ENCODE measurements around the gene SNRPB2.
A peak's percentile ranks its signal among the peaks of the same experiment; 100 is the strongest.

SNRPB2 gene

GRCh38 chr20:16732506-16733152, 2.8 kb downstream of the SNRPB2 start:
- no peak for DNase-seq (ENCODE audit: low read depth)

- DNase-seq (ENCODE audit: low read depth), result no peak
These were observed 10.7 kb downstream of the SNRPB2 start for GRCh38 chr20:16740365-16741072.

- no peak for DNase-seq (ENCODE audit: low read depth)
These were observed 14.5 kb downstream of the SNRPB2 start for GRCh38 chr20:16744178-16744807.

- DNase-seq (ENCODE audit: low read depth), result no peak
These were observed 15.4 kb downstream of the SNRPB2 start for GRCh38 chr20:16745204-16745603.

- DNase-seq (ENCODE audit: low read depth), result no peak
These were observed 17.5 kb downstream of the SNRPB2 start for GRCh38 chr20:16747291-16747811.

- no peak for DNase-seq (ENCODE audit: low read depth)
These were observed 18.6 kb downstream of the SNRPB2 start, which contains the start of gene OTOR for GRCh38 chr20:16748308-16748900. Gene OTOR (plus strand): TSS chr20:16748358. CDS start chr20:16748402, 44 bp downstream.

GRCh38 chr20:16749573-16749972, 19.7 kb downstream of the SNRPB2 start:
- no peak for DNase-seq (ENCODE audit: low read depth)

GRCh38 chr20:16752082-16752481, 22.3 kb downstream of the SNRPB2 start:
- no peak for DNase-seq (ENCODE audit: low read depth)

- DNase-seq (ENCODE audit: low read depth), result no peak
These were observed 23.1 kb downstream of the SNRPB2 start for GRCh38 chr20:16752901-16753300.

- no peak for DNase-seq (ENCODE audit: low read depth)
These were observed 28.8 kb downstream of the SNRPB2 start for GRCh38 chr20:16758454-16759180.

GRCh38 chr20:16759181-16759563, 29.3 kb downstream of the SNRPB2 start:
- no peak for DNase-seq (ENCODE audit: low read depth)

GRCh38 chr20:16760431-16761304, 30.8 kb downstream of the SNRPB2 start:
- no peak for DNase-seq (ENCODE audit: low read depth)

- DNase-seq (ENCODE audit: low read depth), result peak; percentile 26
These were observed 31.5 kb downstream of the SNRPB2 start for GRCh38 chr20:16761305-16761829.

- DNase-seq (ENCODE audit: low read depth), result no peak
These were observed 34.7 kb downstream of the SNRPB2 start for GRCh38 chr20:16764560-16764959.

GRCh38 chr20:16771213-16771612, 41.4 kb downstream of the SNRPB2 start:
- DNase-seq (ENCODE audit: low read depth), result no peak

GRCh38 chr20:16775961-16776360, 46.1 kb downstream of the SNRPB2 start:
- no peak for DNase-seq (ENCODE audit: low read depth)

GRCh38 chr20:16777126-16777525, 47.3 kb downstream of the SNRPB2 start:
- no peak for DNase-seq (ENCODE audit: low read depth)

- no peak for DNase-seq (ENCODE audit: low read depth)
These were observed 48.3 kb downstream of the SNRPB2 start for GRCh38 chr20:16778159-16778558.

GRCh38 chr20:16781496-16781895, 51.7 kb downstream of the SNRPB2 start:
- DNase-seq (ENCODE audit: low read depth), result no peak

GRCh38 chr20:16785226-16785625, 55.4 kb downstream of the SNRPB2 start:
- no peak for DNase-seq (ENCODE audit: low read depth)
